Chondrocyte (in vitro differentiated cells): ENCODE measurements around the gene RNU11. TPM values are rescaled to one million over a fixed set of nuclear protein-coding genes. Genes with fewer than 3 reads are reported as not detected.

Source experiments
- DNase-seq: peaks from one replicate; pipeline ENCODE4 v3.0.0; 2021; ENCODE audit warnings: mixed read lengths, low spot score
- H3K27ac Mint-ChIP-seq: one replicate; pipeline ENCODE4 v1.8.0; 2021; ENCODE audit warnings: mild to moderate bottlenecking, moderate library complexity, mixed read lengths; ENCODE audit not compliant: unreplicated experiment
- H3K27me3 Mint-ChIP-seq: 2 replicates; pipeline ENCODE4 v1.8.0; 2021; ENCODE audit warnings: low read depth, mixed read lengths
- H3K36me3 Mint-ChIP-seq: 2 replicates; pipeline ENCODE4 v1.8.0; 2021; ENCODE audit warnings: low read depth, mixed read lengths
- H3K4me1 Mint-ChIP-seq: 2 replicates; pipeline ENCODE4 v1.8.0; 2021; ENCODE audit warnings: low read depth, mild to moderate bottlenecking, mixed read lengths
- H3K4me3 Mint-ChIP-seq: one replicate; pipeline ENCODE4 v1.8.0; 2021; ENCODE audit warnings: mild to moderate bottlenecking, moderate library complexity, mixed read lengths; ENCODE audit not compliant: unreplicated experiment
- H3K9me3 Mint-ChIP-seq: 2 replicates; pipeline ENCODE4 v1.8.0; 2021; ENCODE audit warnings: low read depth, mixed read lengths
- total RNA-seq: library from RNA; stranded (reverse); gene quantifications from 3 replicates; pipeline ENCODE4 v1.2.1, GENCODE V29; 2021
- TF ChIP-seq, protein P1 (sequence below): fragments of 200-600 bp; sonication (generic); IDR thresholded peaks from 2 replicates; pipeline ENCODE4 v1.5.0; 2021; ENCODE audit warnings: antibody characterized with exemption, mild to moderate bottlenecking, moderate library complexity

The RNU11 gene
- total RNA-seq, 1 donor from 2014 or later, result not detected

DNA sequence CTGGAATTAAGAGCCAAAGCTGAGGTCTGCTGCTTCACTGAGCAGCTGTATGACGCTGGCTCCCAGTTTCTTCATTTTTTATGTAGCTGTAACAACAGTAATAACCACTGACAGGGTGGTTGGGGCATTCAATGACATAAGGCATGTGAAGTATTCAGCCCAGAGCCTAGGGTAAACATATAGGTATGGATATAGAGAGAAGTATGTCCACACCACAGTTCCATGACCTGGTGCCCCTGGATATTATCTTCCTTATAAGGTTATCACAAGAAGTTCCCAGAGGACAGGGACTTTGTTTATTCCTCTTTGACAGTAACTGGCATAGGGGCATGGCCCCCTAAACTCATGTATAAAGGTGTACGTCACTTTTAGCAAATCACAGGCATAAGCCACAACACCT lies 41.6 kb upstream of the RNU11 start:
- Mint-ChIP-seq H3K27ac (no peak overlapping the region), H3K27me3 (no peaks in the 10 kb centered on the region), H3K36me3 (peaks cover 11% of the 10 kb centered on the region), H3K4me1 (peaks cover 12% of the 10 kb centered on the region), H3K9me3 (no peaks in the 10 kb centered on the region), H3K4me3 (no peak overlapping the region)
- DNase-seq, result no peak
- TF ChIP-seq, protein P1, sequence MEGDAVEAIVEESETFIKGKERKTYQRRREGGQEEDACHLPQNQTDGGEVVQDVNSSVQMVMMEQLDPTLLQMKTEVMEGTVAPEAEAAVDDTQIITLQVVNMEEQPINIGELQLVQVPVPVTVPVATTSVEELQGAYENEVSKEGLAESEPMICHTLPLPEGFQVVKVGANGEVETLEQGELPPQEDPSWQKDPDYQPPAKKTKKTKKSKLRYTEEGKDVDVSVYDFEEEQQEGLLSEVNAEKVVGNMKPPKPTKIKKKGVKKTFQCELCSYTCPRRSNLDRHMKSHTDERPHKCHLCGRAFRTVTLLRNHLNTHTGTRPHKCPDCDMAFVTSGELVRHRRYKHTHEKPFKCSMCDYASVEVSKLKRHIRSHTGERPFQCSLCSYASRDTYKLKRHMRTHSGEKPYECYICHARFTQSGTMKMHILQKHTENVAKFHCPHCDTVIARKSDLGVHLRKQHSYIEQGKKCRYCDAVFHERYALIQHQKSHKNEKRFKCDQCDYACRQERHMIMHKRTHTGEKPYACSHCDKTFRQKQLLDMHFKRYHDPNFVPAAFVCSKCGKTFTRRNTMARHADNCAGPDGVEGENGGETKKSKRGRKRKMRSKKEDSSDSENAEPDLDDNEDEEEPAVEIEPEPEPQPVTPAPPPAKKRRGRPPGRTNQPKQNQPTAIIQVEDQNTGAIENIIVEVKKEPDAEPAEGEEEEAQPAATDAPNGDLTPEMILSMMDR, result no peak

DNA sequence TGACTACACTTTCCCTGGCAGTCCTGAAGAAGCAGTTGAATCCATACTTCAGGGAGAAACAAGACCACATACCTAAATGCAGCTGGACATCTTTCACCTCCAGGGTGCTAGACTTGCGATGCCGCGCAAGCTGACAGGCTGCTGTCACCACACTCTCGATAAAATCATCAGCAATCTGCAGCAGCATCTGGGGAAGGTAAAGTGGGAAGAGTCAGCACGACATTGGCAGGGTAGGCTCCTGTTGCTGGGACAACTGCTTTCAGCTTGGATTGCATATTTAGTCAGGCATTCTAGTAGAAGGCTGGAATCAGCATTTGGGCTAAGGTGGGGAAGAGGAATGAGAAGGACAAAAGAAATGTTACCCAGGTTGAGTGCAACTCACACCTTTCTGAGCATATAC lies 35.2 kb upstream of the RNU11 start:
- no peak for DNase-seq
- H3K4me1 Mint-ChIP-seq, result no peaks in the 10 kb centered on the region
- H3K9me3 Mint-ChIP-seq, result no peaks in the 10 kb centered on the region
- H3K27ac Mint-ChIP-seq, result no peak overlapping the region
- TF ChIP-seq, protein P1, result no peak
- no peaks in the 10 kb centered on the region for H3K27me3 Mint-ChIP-seq
- H3K36me3 Mint-ChIP-seq, result peaks cover 22% of the 10 kb centered on the region
- H3K4me3 Mint-ChIP-seq, result no peak overlapping the region

DNA sequence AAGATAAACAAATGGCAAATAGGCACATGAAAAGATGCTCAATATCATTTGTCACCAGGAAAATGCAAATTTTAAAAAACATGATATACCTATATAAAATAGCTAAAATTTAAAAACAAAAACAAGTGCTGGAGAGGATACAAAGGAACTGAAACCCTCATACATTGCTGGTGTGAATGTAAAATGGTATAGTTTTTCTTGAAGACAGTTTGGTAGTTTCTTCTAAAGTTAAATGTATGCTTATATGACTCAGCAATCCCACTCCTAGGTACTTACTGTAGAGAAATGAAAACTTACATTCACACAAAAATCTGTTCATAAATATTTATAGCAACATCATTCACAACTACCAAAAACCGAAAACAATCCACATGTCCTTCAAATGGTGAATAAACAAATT lies 16.7 kb upstream of the RNU11 start:
- no peak for DNase-seq
- H3K27me3 Mint-ChIP-seq, result no peaks in the 10 kb centered on the region
- H3K9me3 Mint-ChIP-seq, result no peaks in the 10 kb centered on the region
- H3K36me3 Mint-ChIP-seq, result no peaks in the 10 kb centered on the region
- TF ChIP-seq, protein P1, result no peak
- H3K4me3 Mint-ChIP-seq, result no peak overlapping the region
- H3K27ac Mint-ChIP-seq, result no peak overlapping the region
- H3K4me1 Mint-ChIP-seq, result peaks cover 5% of the 10 kb centered on the region

DNA sequence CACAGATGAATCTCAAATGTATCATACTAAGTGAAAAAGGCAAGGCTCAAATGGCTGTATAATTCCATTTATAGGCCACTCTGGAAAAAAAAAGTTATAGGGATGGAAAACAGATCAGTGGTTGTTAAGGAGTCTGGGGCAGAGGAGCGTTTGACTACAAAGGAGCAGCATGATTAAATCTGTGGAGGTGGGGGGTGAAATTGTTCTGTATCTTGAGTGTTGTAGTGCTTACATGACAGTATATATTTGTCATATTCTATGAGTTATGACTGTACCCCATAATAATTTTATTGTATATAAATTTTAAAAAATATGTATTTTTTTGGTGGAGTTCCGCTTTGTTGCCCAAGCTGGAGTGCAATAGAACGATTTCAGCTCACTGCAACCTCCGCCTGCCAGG lies 15.8 kb upstream of the RNU11 start:
- no peak for DNase-seq
- Mint-ChIP-seq H3K27ac (no peak overlapping the region), H3K9me3 (no peaks in the 10 kb centered on the region), H3K4me3 (no peak overlapping the region), H3K36me3 (no peaks in the 10 kb centered on the region), H3K4me1 (peaks cover 4% of the 10 kb centered on the region), H3K27me3 (no peaks in the 10 kb centered on the region)
- TF ChIP-seq, protein P1, result no peak

DNA sequence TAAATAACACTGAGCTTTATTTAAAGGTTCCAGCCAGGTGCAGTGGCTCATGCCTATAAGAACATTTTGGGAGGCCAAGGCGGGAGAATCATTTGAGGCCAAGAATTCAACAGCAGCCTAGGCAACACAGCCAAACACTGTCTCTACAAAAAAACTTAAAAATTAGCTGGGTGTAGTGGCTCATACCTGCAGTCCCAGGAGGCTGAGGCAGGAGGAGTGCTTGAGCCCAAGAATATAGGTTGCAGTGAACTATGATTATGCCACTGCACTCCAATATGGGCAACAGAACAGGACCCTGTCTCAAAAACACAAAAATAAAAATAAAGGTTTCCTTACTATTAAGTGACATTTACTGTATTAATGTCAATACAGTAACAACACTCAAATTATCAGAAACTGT lies 7.6 kb upstream of the RNU11 start:
- Mint-ChIP-seq H3K4me1 (peaks cover 38% of the 10 kb centered on the region), H3K27me3 (no peaks in the 10 kb centered on the region), H3K4me3 (no peak overlapping the region), H3K9me3 (no peaks in the 10 kb centered on the region), H3K36me3 (no peaks in the 10 kb centered on the region), H3K27ac (peak overlapping the region; percentile 99)
- no peak for DNase-seq
- TF ChIP-seq, protein P1, result peak; percentile 50
